ENCODE results near the gene HLA-DQA1.
A peak's percentile ranks its signal among the peaks of the same experiment; 100 is the strongest.

The HLA-DQA1 gene

GRCh38 chr6:32603888-32604287 lies 33.3 kb upstream of the HLA-DQA1 start:
- TF ChIP-seq CTCF (conservative IDR thresholded peaks at IDR 0.05; ENCODE audit: low read depth, low read length): no peak
- no peak for DNase-seq (ENCODE audit: low read depth)
- H3K4me3 ChIP-seq (ENCODE audit: low read depth, low read length): no peak overlapping the region

- no peak for TF ChIP-seq CTCF (conservative IDR thresholded peaks at IDR 0.05; ENCODE audit: low read depth, low read length)
- H3K4me3 ChIP-seq (ENCODE audit: low read depth, low read length): no peak overlapping the region
- peak; percentile 12 for DNase-seq (ENCODE audit: low read depth)
Measured at GRCh38 chr6:32604434-32604877, 32.8 kb upstream of the HLA-DQA1 start.

GRCh38 chr6:32607263-32607987 lies 29.8 kb upstream of the HLA-DQA1 start:
- TF ChIP-seq CTCF (conservative IDR thresholded peaks at IDR 0.05; ENCODE audit: low read depth, low read length): no peak

DNA sequence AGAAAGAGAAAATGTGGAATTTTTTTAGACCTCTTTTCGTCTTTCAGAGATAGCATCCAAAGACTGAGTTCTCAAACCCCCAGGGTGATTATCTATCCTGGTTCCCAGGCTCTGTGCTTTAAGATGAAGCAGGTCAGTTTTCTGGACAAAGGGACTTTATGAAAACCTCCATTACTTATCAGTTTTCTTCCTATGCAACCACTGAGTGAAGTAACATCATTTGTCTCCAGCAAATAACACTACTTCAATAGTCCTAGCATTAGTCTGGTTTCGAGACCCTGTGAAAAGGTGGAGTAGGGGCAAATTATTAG lies 29.3 kb upstream of the HLA-DQA1 start:
- no peak for DNase-seq (ENCODE audit: low read depth)
- H3K4me3 ChIP-seq (ENCODE audit: low read depth, low read length): no peak overlapping the region
- no peak for TF ChIP-seq CTCF (conservative IDR thresholded peaks at IDR 0.05; ENCODE audit: low read depth, low read length)

More at GRCh38 chr6:32607263-32607987, 29.8 kb upstream of the HLA-DQA1 start:
- DNase-seq (ENCODE audit: low read depth): no peak
- no peak overlapping the region for H3K4me3 ChIP-seq (ENCODE audit: low read depth, low read length)

GRCh38 chr6:32608362-32608761 lies 28.8 kb upstream of the HLA-DQA1 start:
- DNase-seq (ENCODE audit: low read depth): no peak
- no peak overlapping the region for H3K4me3 ChIP-seq (ENCODE audit: low read depth, low read length)
- no peak for TF ChIP-seq CTCF (conservative IDR thresholded peaks at IDR 0.05; ENCODE audit: low read depth, low read length)

DNA sequence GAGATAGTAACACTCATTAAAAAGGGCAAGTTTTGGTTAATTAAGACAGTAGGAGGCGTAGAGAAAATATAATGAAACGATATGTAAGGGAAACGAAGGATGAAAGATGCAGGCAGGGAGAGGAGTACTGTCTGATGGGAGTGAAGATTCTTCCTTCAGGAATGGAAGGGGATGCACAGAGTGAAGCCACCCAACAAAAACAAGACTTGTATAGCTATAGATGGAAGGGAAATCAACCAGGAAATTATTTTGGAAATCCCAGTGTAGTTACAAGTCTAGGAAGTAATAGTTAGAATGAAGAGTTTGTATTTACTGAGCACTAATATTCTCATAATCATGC lies 27.8 kb upstream of the HLA-DQA1 start:
- H3K4me3 ChIP-seq (ENCODE audit: low read depth, low read length): no peak overlapping the region
- no peak for TF ChIP-seq CTCF (conservative IDR thresholded peaks at IDR 0.05; ENCODE audit: low read depth, low read length)
- no peak for DNase-seq (ENCODE audit: low read depth)
